H9 (cell line): ENCODE results near the gene CACNA1D. TPM values are rescaled to one million over a fixed set of nuclear protein-coding genes. Genes with fewer than 3 reads are reported as not detected.

Experiments
- DNase-seq: peaks from one replicate; pipeline ENCODE4 v3.0.0-alpha.2; 2017
- H2AFZ ChIP-seq: one replicate; pipeline ENCODE4 v1.6.1; 2013; ENCODE audit warnings: mild to moderate bottlenecking, low read length, control low read depth, moderate library complexity
- H2AK5ac ChIP-seq: 2 replicates; pipeline ENCODE4 v1.6.1; 2013; ENCODE audit warnings: low read length, control low read depth, mixed read lengths; ENCODE audit not compliant: insufficient read length
- H2BK120ac ChIP-seq: one replicate; pipeline ENCODE4 v1.6.1; 2013; ENCODE audit warnings: low read depth, mild to moderate bottlenecking, low read length, control low read depth, inconsistent platforms; ENCODE audit not compliant: poor library complexity, severe bottlenecking
- H2BK12ac ChIP-seq: 2 replicates; pipeline ENCODE4 v1.6.1; 2013; ENCODE audit warnings: low read length, control low read depth, mixed read lengths, low read depth; ENCODE audit not compliant: insufficient read length
- H2BK15ac ChIP-seq: 2 replicates; pipeline ENCODE4 v1.6.1; 2013; ENCODE audit warnings: low read depth, low read length, control low read depth
- H2BK20ac ChIP-seq: one replicate; pipeline ENCODE4 v1.6.1; 2013; ENCODE audit warnings: low read depth, mild to moderate bottlenecking, low read length, control low read depth, inconsistent platforms; ENCODE audit not compliant: poor library complexity, severe bottlenecking
- H2BK5ac ChIP-seq: 2 replicates; pipeline ENCODE4 v1.6.1; 2013; ENCODE audit warnings: low read length, control low read depth, mixed read lengths; ENCODE audit not compliant: insufficient read length
- H3K14ac ChIP-seq: 2 replicates; pipeline ENCODE4 v1.6.1; 2013; ENCODE audit warnings: low read length, control low read depth; ENCODE audit not compliant: insufficient read depth
- H3K18ac ChIP-seq: 2 replicates; pipeline ENCODE4 v1.6.1; 2013; ENCODE audit warnings: low read depth, mild to moderate bottlenecking, mixed read lengths, low read length, control low read depth; ENCODE audit not compliant: insufficient read length
- H3K23ac ChIP-seq: 2 replicates; pipeline ENCODE4 v1.6.1; 2013; ENCODE audit warnings: low read length, control low read depth, mixed read lengths, low read depth; ENCODE audit not compliant: insufficient read length
- H3K23me2 ChIP-seq: 2 replicates; pipeline ENCODE4 v1.6.1; 2013; ENCODE audit warnings: low read depth, mild to moderate bottlenecking, mixed read lengths, low read length, control low read depth; ENCODE audit not compliant: insufficient read length, poor library complexity, severe bottlenecking
- H3K27ac ChIP-seq: 2 replicates; pipeline ENCODE4 v1.5.1; 2013; ENCODE audit warnings: low read length, control low read depth, mixed read lengths, low read depth; ENCODE audit not compliant: insufficient read length
- H3K27me3 ChIP-seq: 2 replicates; pipeline ENCODE4 v1.6.1; 2013; ENCODE audit warnings: low read length, control low read depth, inconsistent platforms; ENCODE audit not compliant: insufficient read depth
- H3K4ac ChIP-seq: 2 replicates; pipeline ENCODE4 v1.6.1; 2013; ENCODE audit warnings: low read depth, mild to moderate bottlenecking, control low read depth, inconsistent platforms, low read length, moderate library complexity
- H3K4me1 ChIP-seq: 2 replicates; pipeline ENCODE4 v1.6.1; 2013; ENCODE audit warnings: low read length, control low read depth, inconsistent platforms; ENCODE audit not compliant: insufficient read depth
- H3K4me2 ChIP-seq: 2 replicates; pipeline ENCODE4 v1.6.1; 2013; ENCODE audit warnings: low read length, control low read depth, mixed read lengths; ENCODE audit not compliant: insufficient read length, insufficient read depth
- H3K56ac ChIP-seq: 2 replicates; pipeline ENCODE4 v1.6.1; 2013; ENCODE audit warnings: low read depth, mild to moderate bottlenecking, mixed read lengths, low read length, control low read depth; ENCODE audit not compliant: insufficient read length
- H3K79me1 ChIP-seq: 2 replicates; pipeline ENCODE4 v1.6.1; 2013; ENCODE audit warnings: low read depth, mild to moderate bottlenecking, moderate library complexity, low read length, control low read depth, inconsistent platforms; ENCODE audit not compliant: insufficient read depth, poor library complexity, severe bottlenecking
- H3K79me2 ChIP-seq: 2 replicates; pipeline ENCODE4 v1.6.1; 2013; ENCODE audit warnings: low read length, control low read depth, inconsistent platforms; ENCODE audit not compliant: insufficient read depth
- H3K9ac ChIP-seq: 2 replicates; pipeline ENCODE4 v1.6.1; 2013; ENCODE audit warnings: low read length, control low read depth, mixed read lengths; ENCODE audit not compliant: insufficient read length; ENCODE audit errors: extremely low read depth
- H3K9me3 ChIP-seq: one replicate; pipeline ENCODE4 v1.6.1; 2013; ENCODE audit warnings: low read depth, low read length, inconsistent platforms; ENCODE audit not compliant: control insufficient read depth
- H3T11ph ChIP-seq: one replicate; pipeline ENCODE4 v1.6.1; 2013; ENCODE audit warnings: mild to moderate bottlenecking, low read length, control low read depth, inconsistent platforms
- H4K20me1 ChIP-seq: one replicate; pipeline ENCODE4 v1.6.1; 2013; ENCODE audit not compliant: control insufficient read depth, insufficient read length, insufficient read depth
- H4K5ac ChIP-seq: 2 replicates; pipeline ENCODE4 v1.6.1; 2013; ENCODE audit warnings: low read depth, mild to moderate bottlenecking, mixed read lengths, low read length, control low read depth; ENCODE audit not compliant: insufficient read length
- H4K8ac ChIP-seq: replicated peaks from 2 replicates; pipeline ENCODE4 v1.6.1; 2013; ENCODE audit warnings: low read length, control low read depth, mixed read lengths, low read depth; ENCODE audit not compliant: insufficient read length
- H4K91ac ChIP-seq: 2 replicates; pipeline ENCODE4 v1.6.1; 2013; ENCODE audit warnings: low read depth, mild to moderate bottlenecking, moderate library complexity, mixed read lengths, low read length, control low read depth; ENCODE audit not compliant: insufficient read length
- H3K27ac Mint-ChIP-seq, 3 experiments: 2 replicates in 2 of 3; 3 replicates in 1 of 3; pipeline ENCODE4 v1.8.0; 2020 to 2021; ENCODE audit warnings: mixed read lengths in 3 of 3, mild to moderate bottlenecking in 1 of 3, moderate library complexity in 1 of 3
- H3K27me3 Mint-ChIP-seq: 2 replicates; pipeline ENCODE4 v1.8.0; 2021; ENCODE audit warnings: low read depth, mild to moderate bottlenecking, moderate library complexity, mixed read lengths
- H3K36me3 Mint-ChIP-seq, 3 experiments: 2 replicates in 2 of 3; 3 replicates in 1 of 3; pipeline ENCODE4 v1.8.0; 2020 to 2021; ENCODE audit warnings: low read depth in 3 of 3, mixed read lengths in 3 of 3; ENCODE audit not compliant: insufficient read depth in 1 of 3
- H3K4me1 Mint-ChIP-seq, 2 experiments: 2 replicates each; pipeline ENCODE4 v1.8.0; 2020; ENCODE audit warnings: mixed read lengths in 2 of 2
- H3K4me3 Mint-ChIP-seq, 2 experiments: 2 replicates in 1 of 2; 3 replicates in 1 of 2; pipeline ENCODE4 v1.8.0; 2020 to 2021; ENCODE audit warnings: mild to moderate bottlenecking in 2 of 2, mixed read lengths in 2 of 2, moderate library complexity in 1 of 2
- H3K9me3 Mint-ChIP-seq, 2 experiments: 2 replicates in 1 of 2; 3 replicates in 1 of 2; pipeline ENCODE4 v1.8.0; 2020; ENCODE audit warnings: mild to moderate bottlenecking in 2 of 2, mixed read lengths in 2 of 2, moderate library complexity in 1 of 2
- WGBS: extraction: QIAGEN DNeasy Blood & Tissue Kit; methylation state at CpG from one replicate; pipeline ENCODE4 v1.1.7; 2013; ENCODE audit warnings: missing lambda C conversion rate, low lambda C conversion rate, mixed read lengths; ENCODE audit not compliant: insufficient read length; ENCODE audit errors: extremely low coverage; 5-methylcytosine and 5-hydroxymethylcytosine counted together
- total RNA-seq: library from RNA; stranded (reverse); gene quantifications from 2 replicates; pipeline ENCODE4 v1.2.1, GENCODE V29; 2021
- TF ChIP-seq, protein P1 (sequence below): fragments of 200-600 bp; sonication (generic); conservative IDR thresholded peaks from 3 replicates; pipeline ENCODE4 v1.8.0; 2021; ENCODE audit warnings: antibody characterized with exemption, mild to moderate bottlenecking

CACNA1D gene
- total RNA-seq, 1 experiment from 2014 or later: 3.5 TPM

DNA sequence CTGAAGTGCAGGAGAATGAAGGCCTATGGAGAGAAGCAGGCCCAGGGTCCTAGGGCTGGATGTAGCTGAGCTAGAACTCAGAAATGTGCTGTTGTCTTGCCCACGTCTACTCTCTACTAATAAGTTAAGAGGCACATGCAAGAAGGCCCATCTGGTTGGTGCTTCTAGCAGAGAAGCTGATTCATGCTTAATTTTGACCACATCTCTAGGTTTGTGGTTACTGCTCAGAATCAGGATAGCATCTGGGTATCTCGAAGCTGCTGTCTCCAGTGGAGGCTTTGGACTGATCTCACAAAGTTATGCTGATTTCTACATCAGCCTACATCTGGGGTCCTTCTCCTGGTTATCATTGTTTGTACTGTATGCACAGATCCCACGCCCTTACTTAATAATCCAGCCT, 87.3 kb downstream of the CACNA1D start:
- H3K4me3 Mint-ChIP-seq: no peak overlapping the region
- no peak overlapping the region for H3K27ac Mint-ChIP-seq
- Histone ChIP-seq H2BK20ac (no peak overlapping the region), H2AK5ac (no peak overlapping the region), H2BK12ac (no peak overlapping the region), H3K9ac (no peak overlapping the region), H2BK120ac (no peak overlapping the region), H3K9me3 (no peaks in the 10 kb centered on the region), H3T11ph (no peak overlapping the region), H3K4me1 (peaks cover 2% of the 10 kb centered on the region; the same call in 1 of the 2 replicates), H3K56ac (no peak overlapping the region), H4K8ac (no peak overlapping the region), H4K91ac (no peak overlapping the region), H3K14ac (no peak overlapping the region), H3K79me2 (no peaks in the 10 kb centered on the region), H3K23ac (no peak overlapping the region), H3K4me2 (no peak overlapping the region), H3K79me1 (no peaks in the 10 kb centered on the region), H3K27ac (no peak overlapping the region), H3K27me3 (no peaks in the 10 kb centered on the region), H3K23me2 (no peaks in the 10 kb centered on the region), H2BK15ac (no peak overlapping the region), H4K20me1 (no peaks in the 10 kb centered on the region), H4K5ac (no peak overlapping the region), H3K4ac (no peak overlapping the region), H2BK5ac (no peak overlapping the region), H3K18ac (no peak overlapping the region), H2AFZ (no peak overlapping the region)
- H3K36me3 Mint-ChIP-seq: no peaks in the 10 kb centered on the region
- no peaks in the 10 kb centered on the region; the same call in 1 of the 2 replicates for H3K27me3 Mint-ChIP-seq
- WGBS: no CpG with 5 or more reads among the region's 3 CpGs
- TF ChIP-seq, protein P1, sequence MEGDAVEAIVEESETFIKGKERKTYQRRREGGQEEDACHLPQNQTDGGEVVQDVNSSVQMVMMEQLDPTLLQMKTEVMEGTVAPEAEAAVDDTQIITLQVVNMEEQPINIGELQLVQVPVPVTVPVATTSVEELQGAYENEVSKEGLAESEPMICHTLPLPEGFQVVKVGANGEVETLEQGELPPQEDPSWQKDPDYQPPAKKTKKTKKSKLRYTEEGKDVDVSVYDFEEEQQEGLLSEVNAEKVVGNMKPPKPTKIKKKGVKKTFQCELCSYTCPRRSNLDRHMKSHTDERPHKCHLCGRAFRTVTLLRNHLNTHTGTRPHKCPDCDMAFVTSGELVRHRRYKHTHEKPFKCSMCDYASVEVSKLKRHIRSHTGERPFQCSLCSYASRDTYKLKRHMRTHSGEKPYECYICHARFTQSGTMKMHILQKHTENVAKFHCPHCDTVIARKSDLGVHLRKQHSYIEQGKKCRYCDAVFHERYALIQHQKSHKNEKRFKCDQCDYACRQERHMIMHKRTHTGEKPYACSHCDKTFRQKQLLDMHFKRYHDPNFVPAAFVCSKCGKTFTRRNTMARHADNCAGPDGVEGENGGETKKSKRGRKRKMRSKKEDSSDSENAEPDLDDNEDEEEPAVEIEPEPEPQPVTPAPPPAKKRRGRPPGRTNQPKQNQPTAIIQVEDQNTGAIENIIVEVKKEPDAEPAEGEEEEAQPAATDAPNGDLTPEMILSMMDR: no peak
- no peak for DNase-seq
- peaks cover 29 to 40% of the 10 kb centered on the region in 2 experiments for H3K4me1 Mint-ChIP-seq
- no peaks in the 10 kb centered on the region for H3K9me3 Mint-ChIP-seq
